Activated CD8-positive, alpha-beta memory T cell treated with anti-CD3 and anti-CD28 coated beads, Interleukin-2, amount 50 U/mL, for 4 hours (primary cell): ENCODE data around the gene NKX2-4.
"Not testable (repeated sequence)": the region's sequence is repeated elsewhere in the genome, so short reads cannot be mapped to it uniquely, and the experiment has no call there.

Experiments used
- DNase-seq: peaks from one replicate; pipeline ENCODE4 v3.0.0-alpha.2; 2020

NKX2-4 gene

GRCh38 chr20:21397341-21398108 is at the start of gene NKX2-4:
Gene NKX2-4 (minus strand): TSS chr20:21397526. CDS start chr20:21397399, 127 bp downstream.
- DNase-seq, result no peak

- DNase-seq, result no peak
Observed at GRCh38 chr20:21437816-21438215, 40.5 kb upstream of the NKX2-4 start.

GRCh38 chr20:21437248-21437647 is 39.9 kb upstream of the NKX2-4 start:
- DNase-seq, result no peak

- no peak for DNase-seq
Observed at GRCh38 chr20:21436205-21436604, 38.9 kb upstream of the NKX2-4 start.

GRCh38 chr20:21435576-21435975 is 38.2 kb upstream of the NKX2-4 start:
- DNase-seq, result no peak

GRCh38 chr20:21433329-21433890 is 36.1 kb upstream of the NKX2-4 start:
- DNase-seq, result no peak

- DNase-seq, result no peak
Observed at GRCh38 chr20:21432911-21433310, 35.6 kb upstream of the NKX2-4 start.

- DNase-seq, result no peak
Observed at GRCh38 chr20:21430020-21430419, 32.7 kb upstream of the NKX2-4 start.

- no peak for DNase-seq
Observed at GRCh38 chr20:21424846-21425245, 27.5 kb upstream of the NKX2-4 start.

- not testable (repeated sequence) for DNase-seq
Observed at GRCh38 chr20:21423712-21424111, 26.4 kb upstream of the NKX2-4 start.

- DNase-seq, result no peak
Observed at GRCh38 chr20:21421601-21422236, 24.4 kb upstream of the NKX2-4 start.

- DNase-seq, result not testable (repeated sequence)
Observed at GRCh38 chr20:21419147-21419546, 21.8 kb upstream of the NKX2-4 start.

- not testable (repeated sequence) for DNase-seq
Observed at GRCh38 chr20:21413996-21414395, 16.7 kb upstream of the NKX2-4 start.

- no peak for DNase-seq
Observed at GRCh38 chr20:21411725-21412124, 14.4 kb upstream of the NKX2-4 start.

GRCh38 chr20:21399005-21399475 is 1.7 kb upstream of the NKX2-4 start:
- no peak for DNase-seq

- no peak for DNase-seq
Observed at GRCh38 chr20:21398109-21399004, 1.0 kb upstream of the NKX2-4 start.

- DNase-seq, result no peak
Observed at GRCh38 chr20:21396599-21397340, 556 bp downstream of the NKX2-4 start.

- peak; percentile 56 for DNase-seq
Observed at GRCh38 chr20:21395666-21396598, 1.4 kb downstream of the NKX2-4 start.

- no peak for DNase-seq
Observed at GRCh38 chr20:21395051-21395665, 2.2 kb downstream of the NKX2-4 start.

GRCh38 chr20:21394551-21394950 is 2.8 kb downstream of the NKX2-4 start:
- DNase-seq, result no peak
